ENCODE measurements around the gene ZNF837.

- TF ChIP-seq POLR2A (IDR thresholded peaks at IDR 0.05; ENCODE audit: low read length), result no peak
- TF ChIP-seq GATA1 (IDR thresholded peaks at IDR 0.05; ENCODE audit: low read depth, low read length), result no peak
Observed at GRCh38 chr19:58356766-58357480, 23.9 kb downstream of the ZNF837 start.
